T-helper 2 cell treated with Interferon-gamma antibody and Interleukin-4, amounts not matched to agents 5 μg/mL and 100 μg/mL, for 36 hours (primary cell): ENCODE results near the gene LORICRIN.

Experiments
- DNase-seq: peaks from one replicate; pipeline ENCODE4 v3.0.0; 2021; ENCODE audit warnings: low spot score
- H3K27ac Mint-ChIP-seq: one replicate; pipeline ENCODE4 v1.8.0; 2021; ENCODE audit warnings: mild to moderate bottlenecking, mixed read lengths
- H3K27me3 Mint-ChIP-seq: one replicate; pipeline ENCODE4 v1.8.0; 2021; ENCODE audit warnings: low read depth, mixed read lengths
- H3K36me3 Mint-ChIP-seq: one replicate; pipeline ENCODE4 v1.8.0; 2021; ENCODE audit warnings: low read depth, mixed read lengths
- H3K4me1 Mint-ChIP-seq: one replicate; pipeline ENCODE4 v1.8.0; 2021; ENCODE audit warnings: low read depth, mixed read lengths
- H3K4me3 Mint-ChIP-seq: one replicate; pipeline ENCODE4 v1.8.0; 2022; ENCODE audit warnings: mild to moderate bottlenecking, moderate library complexity, mixed read lengths
- H3K9me3 Mint-ChIP-seq: one replicate; pipeline ENCODE4 v1.8.0; 2021; ENCODE audit warnings: mixed read lengths

Gene LORICRIN

DNA sequence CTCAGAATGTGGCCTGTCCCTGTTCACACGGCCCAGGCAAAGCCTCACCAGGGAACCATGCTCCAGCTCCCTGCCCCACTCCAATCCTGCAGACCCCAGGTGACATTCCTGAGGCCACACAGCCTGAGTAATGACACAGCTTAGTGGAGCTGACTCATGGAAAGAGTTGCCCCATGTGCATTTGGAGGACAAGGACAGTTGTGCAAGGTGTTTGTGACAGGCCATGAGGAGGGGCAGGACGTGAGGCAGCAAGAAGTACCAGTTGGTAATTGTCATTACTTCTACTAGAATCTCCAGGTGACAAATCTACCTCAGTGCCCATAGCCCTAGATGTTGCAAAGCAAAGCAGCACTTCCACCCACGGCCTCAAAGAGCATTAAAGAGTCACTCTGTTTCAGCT lies 26.9 kb upstream of the LORICRIN start:
- Mint-ChIP-seq H3K4me3 (no peak overlapping the region), H3K27me3 (peaks cover 7% of the 10 kb centered on the region), H3K27ac (no peak overlapping the region), H3K9me3 (no peaks in the 10 kb centered on the region), H3K36me3 (no peaks in the 10 kb centered on the region), H3K4me1 (no peaks in the 10 kb centered on the region)
- no peak for DNase-seq

DNA sequence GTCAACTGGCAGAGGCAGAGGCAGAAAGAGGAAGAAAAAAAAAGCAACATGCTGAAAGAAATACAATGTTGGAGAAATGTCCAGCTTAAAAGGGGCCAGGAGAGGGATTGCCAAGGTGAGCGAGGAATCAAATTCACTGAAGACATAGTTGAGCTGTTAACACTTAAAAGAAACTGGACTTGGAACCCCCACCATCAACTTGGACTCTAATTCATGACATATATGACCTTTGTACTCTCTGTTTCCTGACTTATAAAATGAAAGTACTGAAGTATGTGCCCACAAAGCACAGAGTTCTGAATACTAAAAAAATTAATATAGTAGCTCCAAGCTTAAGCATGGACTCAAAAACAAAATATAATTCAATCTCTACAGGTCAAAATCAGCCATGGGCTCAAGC lies 26.0 kb upstream of the LORICRIN start:
- H3K27me3 Mint-ChIP-seq = peaks cover 7% of the 10 kb centered on the region
- H3K4me1 Mint-ChIP-seq = no peaks in the 10 kb centered on the region
- DNase-seq = no peak
- no peak overlapping the region for H3K4me3 Mint-ChIP-seq
- no peaks in the 10 kb centered on the region for H3K36me3 Mint-ChIP-seq
- no peak overlapping the region for H3K27ac Mint-ChIP-seq
- H3K9me3 Mint-ChIP-seq = no peaks in the 10 kb centered on the region

DNA sequence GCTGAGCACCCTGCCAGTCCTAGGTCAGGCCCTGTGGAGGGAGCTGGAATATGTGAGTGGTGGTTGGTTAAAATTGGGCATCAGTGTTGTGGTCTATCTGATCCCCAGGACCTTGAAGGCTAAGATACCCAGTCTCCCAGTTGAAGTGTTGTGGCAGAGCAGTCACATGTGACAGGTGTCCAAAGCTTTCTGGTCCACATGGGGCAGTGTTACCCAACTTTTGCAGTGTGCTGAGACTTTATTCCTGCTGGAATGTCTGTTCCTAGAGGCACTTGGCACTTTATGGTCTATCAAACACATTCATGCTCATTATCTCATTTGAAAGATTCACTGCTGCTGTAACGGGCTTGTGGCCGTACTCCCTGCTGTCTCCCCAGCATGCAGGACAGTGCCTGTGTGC lies 21.0 kb upstream of the LORICRIN start:
- Mint-ChIP-seq H3K9me3 (no peaks in the 10 kb centered on the region), H3K4me1 (no peaks in the 10 kb centered on the region), H3K36me3 (no peaks in the 10 kb centered on the region), H3K4me3 (no peak overlapping the region), H3K27me3 (peaks cover 4% of the 10 kb centered on the region), H3K27ac (no peak overlapping the region)
- no peak for DNase-seq

DNA sequence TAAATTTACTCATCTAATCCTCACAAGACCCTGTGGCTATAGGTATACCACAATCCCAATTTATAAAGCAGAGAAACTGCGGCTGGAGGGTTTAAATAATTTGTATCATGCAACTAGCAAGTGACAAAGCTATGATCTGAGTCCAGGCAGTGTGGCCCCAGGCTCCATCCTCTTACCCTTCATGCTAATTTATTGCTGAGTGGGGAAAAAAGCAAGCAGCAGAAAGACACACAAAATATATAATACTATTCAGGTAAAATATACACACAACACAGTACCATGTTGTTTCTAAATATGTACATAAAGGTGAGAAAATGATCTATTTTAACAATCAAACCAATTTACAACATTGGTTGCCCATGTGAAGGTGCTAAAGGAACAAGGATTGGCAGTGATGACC lies 17.3 kb upstream of the LORICRIN start:
- Mint-ChIP-seq H3K4me3 (no peak overlapping the region), H3K27ac (no peak overlapping the region), H3K36me3 (no peaks in the 10 kb centered on the region), H3K27me3 (peaks cover 3% of the 10 kb centered on the region), H3K9me3 (no peaks in the 10 kb centered on the region), H3K4me1 (no peaks in the 10 kb centered on the region)
- no peak for DNase-seq

DNA sequence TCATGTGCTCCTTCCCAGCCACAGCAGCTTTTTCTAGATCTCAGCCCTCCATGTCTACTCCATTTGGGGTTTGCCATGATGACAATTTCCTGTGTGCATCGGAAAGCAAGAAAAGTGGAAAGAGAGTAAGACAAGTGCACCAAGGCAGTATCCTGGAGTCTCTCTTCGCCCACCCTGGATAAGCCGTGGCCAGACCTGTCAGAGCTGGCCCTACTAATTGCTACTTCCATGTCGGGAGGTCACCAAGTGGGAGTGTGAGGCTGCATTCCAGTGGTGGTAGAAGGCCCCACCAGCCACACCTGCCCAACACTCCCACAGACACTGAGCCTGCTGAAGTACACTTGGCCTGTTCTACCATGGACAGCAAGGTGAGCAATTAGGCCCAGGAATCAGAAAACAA lies 14.0 kb upstream of the LORICRIN start:
- H3K27me3 Mint-ChIP-seq = peaks cover 15% of the 10 kb centered on the region
- H3K9me3 Mint-ChIP-seq = no peaks in the 10 kb centered on the region
- H3K27ac Mint-ChIP-seq = no peak overlapping the region
- H3K4me1 Mint-ChIP-seq = no peaks in the 10 kb centered on the region
- no peaks in the 10 kb centered on the region for H3K36me3 Mint-ChIP-seq
- DNase-seq = no peak
- no peak overlapping the region for H3K4me3 Mint-ChIP-seq

DNA sequence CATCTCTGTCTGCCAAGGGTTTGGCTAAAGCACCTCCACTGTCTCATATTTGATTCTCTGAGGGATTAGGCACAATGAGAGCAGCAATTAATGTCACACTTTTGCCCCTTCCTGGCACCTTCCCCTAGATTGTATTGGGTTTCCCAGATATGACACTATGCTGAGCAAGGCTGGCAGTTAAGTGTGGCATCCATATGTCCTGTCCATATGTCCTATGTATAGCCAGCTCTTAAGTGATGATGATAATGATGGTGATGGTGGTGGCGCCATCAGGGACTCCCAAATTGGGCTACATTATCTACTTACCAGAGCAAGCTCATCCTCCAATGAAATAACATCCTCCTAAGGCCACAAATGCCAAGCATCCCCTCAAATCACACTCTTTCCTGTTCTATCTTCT lies 13.5 kb upstream of the LORICRIN start:
- Mint-ChIP-seq H3K27ac (no peak overlapping the region), H3K4me1 (no peaks in the 10 kb centered on the region), H3K4me3 (no peak overlapping the region), H3K9me3 (no peaks in the 10 kb centered on the region), H3K36me3 (no peaks in the 10 kb centered on the region), H3K27me3 (peaks cover 18% of the 10 kb centered on the region)
- no peak for DNase-seq

DNA sequence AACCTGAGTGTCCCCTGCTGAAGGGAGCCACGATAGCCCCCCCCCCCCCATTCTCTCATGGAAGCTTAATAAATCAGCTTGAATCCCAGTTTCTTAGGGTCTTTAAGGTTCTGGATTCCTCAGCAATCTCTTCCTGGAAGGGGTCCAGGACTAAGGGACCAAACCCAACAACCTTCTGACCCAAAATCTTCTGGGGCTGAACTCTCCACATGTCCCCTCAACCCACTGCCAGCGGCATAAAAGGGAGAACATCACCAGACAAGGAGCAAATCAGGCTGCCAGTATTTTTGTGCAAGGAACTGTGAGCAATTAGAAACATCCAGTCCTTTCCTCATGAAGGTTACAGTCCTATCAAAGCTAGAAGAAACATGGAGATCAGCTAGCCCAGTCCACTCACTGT lies 12.7 kb upstream of the LORICRIN start:
- Mint-ChIP-seq H3K9me3 (no peaks in the 10 kb centered on the region), H3K36me3 (no peaks in the 10 kb centered on the region), H3K27ac (no peak overlapping the region), H3K27me3 (peaks cover 20% of the 10 kb centered on the region), H3K4me1 (no peaks in the 10 kb centered on the region), H3K4me3 (no peak overlapping the region)
- no peak for DNase-seq

DNA sequence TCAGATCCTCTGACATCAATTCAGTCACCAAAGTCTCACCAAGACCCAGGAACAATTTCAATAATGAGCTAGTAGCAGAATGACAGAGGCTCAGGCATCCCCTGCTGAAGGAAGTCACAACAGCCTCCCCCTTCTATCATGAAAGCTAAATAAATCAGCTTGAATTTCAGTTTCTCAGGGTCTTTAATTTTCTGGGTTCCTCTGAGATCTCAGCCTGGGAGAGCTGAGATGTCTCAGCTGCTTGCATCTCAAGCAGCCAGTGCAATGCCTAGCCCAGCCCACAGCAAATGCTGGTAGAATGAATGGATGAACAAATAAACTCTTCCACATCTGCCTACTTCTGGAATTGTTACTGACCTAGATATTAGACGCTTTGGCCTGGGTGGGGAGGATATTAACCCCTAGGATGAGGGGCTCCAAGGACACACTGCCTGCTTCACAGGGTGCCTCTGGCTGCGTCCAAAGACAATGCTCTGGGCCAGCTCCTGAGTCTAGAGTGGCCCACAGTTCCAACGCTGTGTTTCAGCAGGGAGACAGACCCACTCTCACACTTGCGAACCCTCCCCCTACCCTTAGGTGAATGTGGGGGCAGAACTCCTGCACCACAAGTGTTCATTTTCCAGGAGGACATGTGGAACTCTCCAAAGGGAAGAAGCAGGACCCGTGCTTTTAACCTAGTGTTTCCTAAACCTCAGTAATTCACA lies 11.2 kb upstream of the LORICRIN start:
- no peak for DNase-seq
- Mint-ChIP-seq H3K27ac (no peak overlapping the region), H3K36me3 (no peaks in the 10 kb centered on the region), H3K27me3 (peaks cover 20% of the 10 kb centered on the region), H3K4me1 (no peaks in the 10 kb centered on the region), H3K9me3 (no peaks in the 10 kb centered on the region), H3K4me3 (no peak overlapping the region)

DNA sequence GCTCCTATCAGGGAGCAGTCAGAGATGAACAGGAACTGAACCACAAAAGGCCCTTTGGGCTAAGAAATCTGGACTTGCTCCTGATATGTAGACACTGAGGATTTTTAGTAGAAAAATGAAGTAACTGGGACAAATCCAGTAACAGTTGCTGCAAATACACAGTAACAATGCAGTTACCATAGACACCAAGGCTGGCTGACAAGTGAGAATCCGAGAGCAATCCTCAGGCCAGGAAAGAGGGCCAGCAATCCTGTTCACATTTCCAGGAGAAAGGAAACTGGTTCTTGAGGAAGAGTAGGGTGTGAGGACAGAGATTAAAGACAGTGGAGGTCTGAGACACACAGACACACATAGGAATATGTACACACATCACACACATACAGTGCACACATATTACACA lies 9.3 kb upstream of the LORICRIN start:
- DNase-seq = no peak
- H3K4me1 Mint-ChIP-seq = peaks cover 4% of the 10 kb centered on the region
- no peaks in the 10 kb centered on the region for H3K9me3 Mint-ChIP-seq
- no peaks in the 10 kb centered on the region for H3K36me3 Mint-ChIP-seq
- H3K27ac Mint-ChIP-seq = no peak overlapping the region
- H3K27me3 Mint-ChIP-seq = peaks cover 20% of the 10 kb centered on the region
- H3K4me3 Mint-ChIP-seq = no peak overlapping the region

DNA sequence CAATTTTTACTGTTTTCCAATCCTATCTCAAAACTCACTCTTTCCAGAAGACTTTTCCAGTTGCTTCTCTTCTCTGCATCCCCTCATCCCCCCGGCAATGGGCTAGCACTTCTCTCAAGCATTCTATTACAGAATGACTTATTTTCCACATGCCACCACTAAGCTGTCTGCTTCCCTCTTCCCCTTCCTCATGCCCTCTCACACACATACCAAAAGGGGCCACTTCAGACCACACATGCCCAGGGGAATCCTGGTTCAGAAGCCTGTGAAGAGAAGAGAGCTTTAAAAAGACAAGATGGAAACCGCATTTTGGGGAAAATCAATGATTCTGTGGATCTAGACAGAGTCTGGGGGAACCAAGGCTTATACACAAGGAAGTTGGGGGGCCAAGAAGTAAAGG lies 8.4 kb upstream of the LORICRIN start:
- H3K4me1 Mint-ChIP-seq = peaks cover 4% of the 10 kb centered on the region

DNA sequence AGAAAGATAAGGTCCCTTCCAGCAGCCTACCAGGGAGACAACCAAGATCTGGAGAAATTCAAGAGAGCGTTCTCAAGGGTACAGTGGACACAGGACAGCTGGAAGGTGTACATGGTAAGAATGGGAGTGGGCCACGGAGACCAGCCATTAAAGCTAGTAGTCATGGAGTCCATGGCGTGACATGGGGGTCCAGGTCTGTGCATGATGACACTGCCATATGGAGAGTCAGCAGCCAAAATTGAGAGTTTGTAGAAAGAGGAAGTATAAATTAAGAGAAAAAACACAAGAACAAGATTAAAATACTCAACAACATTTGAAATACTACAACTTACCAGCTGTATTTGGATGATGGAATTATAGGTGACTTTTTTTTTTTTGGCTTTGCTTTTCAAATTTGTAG lies 7.9 kb upstream of the LORICRIN start:
- no peak overlapping the region for H3K4me3 Mint-ChIP-seq

More for the DNA sequence above, 8.4 kb upstream of the LORICRIN start:
- Mint-ChIP-seq H3K9me3 (no peaks in the 10 kb centered on the region), H3K36me3 (no peaks in the 10 kb centered on the region), H3K4me3 (no peak overlapping the region), H3K27ac (no peak overlapping the region), H3K27me3 (peaks cover 19% of the 10 kb centered on the region)
- no peak for DNase-seq

DNA sequence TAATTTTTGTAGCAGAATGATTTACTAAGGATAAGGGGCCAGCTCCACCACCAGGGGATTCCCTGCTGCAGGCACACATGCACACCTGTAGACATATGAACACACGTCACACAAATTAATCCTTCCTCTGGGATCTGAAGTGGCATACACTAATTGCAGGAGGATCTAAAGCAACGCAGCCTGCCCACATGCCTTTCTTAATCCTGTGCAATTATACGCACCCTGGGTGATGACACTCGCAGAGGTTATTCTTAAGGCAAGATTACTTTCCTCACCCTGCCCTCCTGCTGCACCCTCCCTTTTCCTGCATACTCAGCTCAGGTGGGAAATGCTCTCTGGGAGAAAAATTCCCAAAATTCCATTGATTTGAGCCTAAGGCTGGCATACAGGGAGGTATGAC lies 7.5 kb upstream of the LORICRIN start:
- H3K36me3 Mint-ChIP-seq = no peaks in the 10 kb centered on the region
- H3K4me3 Mint-ChIP-seq = no peak overlapping the region
- peaks cover 4% of the 10 kb centered on the region for H3K4me1 Mint-ChIP-seq
- no peak for DNase-seq
- peaks cover 16% of the 10 kb centered on the region for H3K27me3 Mint-ChIP-seq
- H3K27ac Mint-ChIP-seq = no peak overlapping the region
- H3K9me3 Mint-ChIP-seq = no peaks in the 10 kb centered on the region

More for the DNA sequence above, 7.9 kb upstream of the LORICRIN start:
- no peaks in the 10 kb centered on the region for H3K9me3 Mint-ChIP-seq
- no peak for DNase-seq
- no peaks in the 10 kb centered on the region for H3K36me3 Mint-ChIP-seq
- no peak overlapping the region for H3K27ac Mint-ChIP-seq
- peaks cover 4% of the 10 kb centered on the region for H3K4me1 Mint-ChIP-seq
- H3K27me3 Mint-ChIP-seq = peaks cover 16% of the 10 kb centered on the region

DNA sequence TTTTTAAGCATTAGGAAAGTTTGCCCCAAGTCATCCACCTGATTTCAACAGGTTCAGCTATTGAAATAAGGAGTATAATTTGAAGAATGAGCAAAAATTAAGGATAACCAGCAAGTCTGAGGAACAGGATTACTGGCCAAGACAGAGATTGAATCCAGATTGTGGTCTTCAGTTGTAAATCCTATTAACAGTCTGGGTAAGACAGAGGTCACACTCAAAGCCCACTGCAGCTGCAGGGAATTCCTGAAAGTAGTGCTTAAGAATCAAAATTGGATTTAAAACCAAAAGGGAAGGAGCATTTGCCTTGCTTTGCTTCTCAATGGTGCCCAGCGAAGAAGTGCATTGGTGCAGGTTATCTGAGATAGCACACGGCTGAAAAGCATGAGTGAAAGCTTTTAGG lies 6.4 kb upstream of the LORICRIN start:
- no peak overlapping the region for H3K27ac Mint-ChIP-seq
- H3K9me3 Mint-ChIP-seq = no peaks in the 10 kb centered on the region
- peaks cover 4% of the 10 kb centered on the region for H3K4me1 Mint-ChIP-seq
- H3K4me3 Mint-ChIP-seq = no peak overlapping the region
- DNase-seq = no peak
- peaks cover 17% of the 10 kb centered on the region for H3K27me3 Mint-ChIP-seq
- no peaks in the 10 kb centered on the region for H3K36me3 Mint-ChIP-seq

DNA sequence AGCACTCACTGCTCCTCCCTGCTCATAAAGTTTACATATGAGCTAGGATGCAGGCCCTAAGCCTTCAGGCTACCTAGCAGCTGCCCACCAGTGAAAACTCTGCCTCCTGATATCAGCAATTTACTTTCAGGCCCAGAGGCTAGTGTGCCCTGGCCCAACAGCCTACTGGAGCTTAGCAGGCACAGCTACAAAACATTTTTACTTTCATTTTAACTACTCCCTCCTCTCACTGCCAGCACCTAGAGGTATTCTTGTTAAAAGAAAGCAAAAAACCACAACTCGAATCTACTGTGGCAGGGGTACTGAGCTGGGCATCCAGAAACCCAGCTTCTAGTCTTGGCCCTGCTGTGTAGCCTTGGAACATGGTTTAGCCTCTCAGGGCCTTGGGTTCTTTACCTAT lies 5.8 kb upstream of the LORICRIN start:
- no peak overlapping the region for H3K4me3 Mint-ChIP-seq
- peaks cover 17% of the 10 kb centered on the region for H3K27me3 Mint-ChIP-seq
- H3K4me1 Mint-ChIP-seq = peaks cover 4% of the 10 kb centered on the region
- no peaks in the 10 kb centered on the region for H3K9me3 Mint-ChIP-seq
- H3K36me3 Mint-ChIP-seq = no peaks in the 10 kb centered on the region
- no peak overlapping the region for H3K27ac Mint-ChIP-seq
- DNase-seq = no peak

DNA sequence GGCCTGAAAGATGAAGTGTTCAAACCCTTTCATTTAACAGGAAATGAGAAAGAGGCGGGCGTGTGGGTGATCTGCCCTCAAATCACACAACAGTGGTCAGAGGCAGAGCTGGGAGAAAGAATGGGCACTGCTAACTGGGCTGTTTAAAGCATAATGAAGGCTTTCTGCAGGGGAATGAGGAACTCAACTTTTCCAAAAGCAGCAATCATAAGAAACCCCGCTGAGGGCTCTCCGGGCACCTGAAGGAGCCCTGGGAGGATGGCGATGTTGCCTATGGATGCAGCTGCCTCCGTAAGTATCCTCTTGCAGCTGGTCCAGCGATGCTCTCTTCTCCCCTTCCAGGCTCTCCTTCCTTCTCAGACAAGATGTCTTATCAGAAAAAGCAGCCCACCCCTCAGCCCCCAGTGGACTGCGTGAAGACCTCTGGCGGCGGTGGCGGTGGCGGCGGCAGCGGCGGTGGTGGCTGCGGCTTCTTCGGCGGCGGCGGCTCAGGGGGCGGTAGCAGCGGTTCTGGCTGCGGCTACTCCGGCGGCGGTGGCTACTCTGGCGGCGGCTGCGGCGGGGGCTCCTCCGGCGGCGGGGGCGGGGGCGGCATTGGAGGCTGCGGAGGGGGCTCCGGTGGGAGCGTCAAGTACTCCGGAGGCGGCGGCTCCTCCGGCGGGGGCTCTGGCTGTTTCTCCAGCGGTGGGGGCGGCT lies 1.2 kb downstream of the LORICRIN start:
- Mint-ChIP-seq H3K4me3 (peak overlapping the region; percentile 46), H3K36me3 (no peaks in the 10 kb centered on the region), H3K27ac (peak overlapping the region; percentile 37), H3K4me1 (peaks cover 13% of the 10 kb centered on the region), H3K9me3 (no peaks in the 10 kb centered on the region), H3K27me3 (peaks cover 64% of the 10 kb centered on the region)
- DNase-seq = peak; percentile 27
